MM.1S (cell line): ENCODE results near the gene CLCN4.

Experiments used
- EZH2 ChIP-seq: fragments of 300-600 bp; sonication (generic); optimal IDR thresholded peaks from 2 replicates; pipeline ENCODE3; 2017; ENCODE audit warnings: low read depth, mild to moderate bottlenecking, antibody characterized with exemption, low read length, mixed read lengths
- EZH2phosphoT487 ChIP-seq: fragments of 300-600 bp; sonication (generic); IDR thresholded peaks from 2 replicates; pipeline ENCODE4 v1.6.1; 2018; ENCODE audit warnings: antibody characterized with exemption, low read length
- TF ChIP-seq, protein P1 (sequence below): fragments of 300-600 bp; sonication (generic); IDR thresholded peaks from 2 replicates; pipeline ENCODE4 v1.5.1; 2016; ENCODE audit warnings: antibody characterized with exemption, low read length, mixed read lengths

DNA sequence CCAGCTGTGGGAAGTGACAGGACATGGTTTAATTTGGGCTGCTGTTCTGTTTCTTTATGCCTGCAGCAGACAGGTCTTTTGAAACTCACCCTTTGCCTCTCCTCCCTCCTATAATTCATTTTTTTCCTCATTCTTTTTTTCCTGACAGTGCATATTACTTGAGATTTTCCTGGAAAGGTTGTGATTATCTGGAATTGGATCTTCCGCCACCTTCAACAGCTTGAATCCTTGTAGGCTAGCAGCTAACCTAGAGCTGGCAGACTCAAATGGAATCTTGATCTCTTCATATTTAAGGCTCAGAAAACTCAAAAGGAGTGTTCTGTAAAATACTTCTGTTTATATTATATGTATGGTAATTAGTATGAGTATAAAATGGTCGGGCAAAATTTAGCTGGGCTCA is 49.3 kb upstream of the CLCN4 start:
- TF ChIP-seq, protein P1, sequence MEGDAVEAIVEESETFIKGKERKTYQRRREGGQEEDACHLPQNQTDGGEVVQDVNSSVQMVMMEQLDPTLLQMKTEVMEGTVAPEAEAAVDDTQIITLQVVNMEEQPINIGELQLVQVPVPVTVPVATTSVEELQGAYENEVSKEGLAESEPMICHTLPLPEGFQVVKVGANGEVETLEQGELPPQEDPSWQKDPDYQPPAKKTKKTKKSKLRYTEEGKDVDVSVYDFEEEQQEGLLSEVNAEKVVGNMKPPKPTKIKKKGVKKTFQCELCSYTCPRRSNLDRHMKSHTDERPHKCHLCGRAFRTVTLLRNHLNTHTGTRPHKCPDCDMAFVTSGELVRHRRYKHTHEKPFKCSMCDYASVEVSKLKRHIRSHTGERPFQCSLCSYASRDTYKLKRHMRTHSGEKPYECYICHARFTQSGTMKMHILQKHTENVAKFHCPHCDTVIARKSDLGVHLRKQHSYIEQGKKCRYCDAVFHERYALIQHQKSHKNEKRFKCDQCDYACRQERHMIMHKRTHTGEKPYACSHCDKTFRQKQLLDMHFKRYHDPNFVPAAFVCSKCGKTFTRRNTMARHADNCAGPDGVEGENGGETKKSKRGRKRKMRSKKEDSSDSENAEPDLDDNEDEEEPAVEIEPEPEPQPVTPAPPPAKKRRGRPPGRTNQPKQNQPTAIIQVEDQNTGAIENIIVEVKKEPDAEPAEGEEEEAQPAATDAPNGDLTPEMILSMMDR = no peak
- TF ChIP-seq EZH2phosphoT487 (no peak), EZH2 (no peak)
